Right renal cortex interstitium (tissue), 3 donors: ENCODE measurements around the gene ARAP3. TPM values are rescaled to one million over a fixed set of nuclear protein-coding genes. Genes with fewer than 3 reads are reported as not detected.

Experiments
- DNase-seq, 3 donors: peaks; one replicate each; pipeline ENCODE4 v3.0.0-alpha.2; 2013; ENCODE audit warnings: low read depth in 3 of 3, low spot score in 2 of 3
- polyA plus RNA-seq, 3 donors: library from polyadenylated mRNA; unstranded; fragments of 120-200 nt; gene quantifications; one replicate each; pipeline ENCODE4 v1.2.1, GENCODE V29; 2013; ENCODE audit not compliant: insufficient read length in 3 of 3

Gene ARAP3
- polyA plus RNA-seq, 3 donors = 15.9 to 18.9 (median 17.1) TPM

GRCh38 chr5:141674747-141675146 lies 7.3 kb downstream of the ARAP3 start:
- DNase-seq = no peak

- DNase-seq = no peak
Observed at GRCh38 chr5:141672841-141673813, 8.9 kb downstream of the ARAP3 start.

GRCh38 chr5:141672071-141672840 lies 9.8 kb downstream of the ARAP3 start:
- DNase-seq = no peak

GRCh38 chr5:141669520-141669919 lies 12.5 kb downstream of the ARAP3 start:
- no peak for DNase-seq

- no peak for DNase-seq
Observed at GRCh38 chr5:141668601-141669265, 13.3 kb downstream of the ARAP3 start.

GRCh38 chr5:141665995-141666940 lies 15.8 kb downstream of the ARAP3 start:
- no peak for DNase-seq

GRCh38 chr5:141664733-141665461 lies 17.1 kb downstream of the ARAP3 start:
- no peak for DNase-seq

- DNase-seq = no peak
Observed at GRCh38 chr5:141663506-141663905, 18.5 kb downstream of the ARAP3 start.

GRCh38 chr5:141662028-141662427 lies 20.0 kb downstream of the ARAP3 start:
- no peak for DNase-seq

GRCh38 chr5:141657937-141658545 lies 24.0 kb downstream of the ARAP3 start:
- no peak for DNase-seq

- DNase-seq = no peak
Observed at GRCh38 chr5:141657404-141657803, 24.6 kb downstream of the ARAP3 start.

GRCh38 chr5:141656396-141656795 lies 25.6 kb downstream of the ARAP3 start:
- no peak for DNase-seq

GRCh38 chr5:141655020-141655419 lies 27.0 kb downstream of the ARAP3 start:
- no peak for DNase-seq

GRCh38 chr5:141654298-141654697 lies 27.7 kb downstream of the ARAP3 start:
- DNase-seq = no peak

- no peak for DNase-seq
Observed at GRCh38 chr5:141651728-141652105, 30.3 kb downstream of the ARAP3 start.

GRCh38 chr5:141650851-141651727 lies 30.9 kb downstream of the ARAP3 start, which contains the start of gene FCHSD1:
TSS of gene FCHSD1 (minus strand) at chr5:141651418. CDS start at chr5:141651368, 50 bp downstream.
- no peak for DNase-seq

GRCh38 chr5:141649972-141650371 lies 32.1 kb downstream of the ARAP3 start:
- DNase-seq = no peak
